Neuronal stem cell (in vitro differentiated cells): ENCODE measurements around the gene MAGEB17.

Experiments
- DNase-seq: peaks from one replicate; pipeline ENCODE4 v3.0.0-alpha.2; 2013; ENCODE audit warnings: low spot score
- H2AFZ ChIP-seq: one replicate; pipeline ENCODE4 v1.6.1; 2013; ENCODE audit warnings: mild to moderate bottlenecking, low read length, inconsistent platforms
- H2AK5ac ChIP-seq: 2 replicates; pipeline ENCODE4 v1.6.1; 2013; ENCODE audit warnings: low read depth, mild to moderate bottlenecking, inconsistent platforms, low read length, moderate library complexity, mixed read lengths
- H2BK120ac ChIP-seq: 2 replicates; pipeline ENCODE4 v1.6.1; 2013; ENCODE audit warnings: low read depth, mild to moderate bottlenecking, inconsistent platforms, low read length, moderate library complexity, mixed read lengths
- H2BK12ac ChIP-seq: one replicate; pipeline ENCODE4 v1.6.1; 2013; ENCODE audit warnings: low read length, inconsistent platforms
- H2BK15ac ChIP-seq: 2 replicates; pipeline ENCODE4 v1.6.1; 2013; ENCODE audit warnings: mild to moderate bottlenecking, low read length, inconsistent platforms, mixed read lengths
- H2BK5ac ChIP-seq: one replicate; pipeline ENCODE4 v1.6.1; 2013; ENCODE audit warnings: inconsistent platforms, mild to moderate bottlenecking, low read length, moderate library complexity
- H3K14ac ChIP-seq: one replicate; pipeline ENCODE4 v1.6.1; 2013; ENCODE audit warnings: low read length, inconsistent platforms
- H3K18ac ChIP-seq: 2 replicates; pipeline ENCODE4 v1.6.1; 2013; ENCODE audit warnings: low read length, inconsistent platforms
- H3K23ac ChIP-seq: 2 replicates; pipeline ENCODE4 v1.6.1; 2013; ENCODE audit warnings: low read depth, mild to moderate bottlenecking, mixed read lengths, low read length, inconsistent platforms; ENCODE audit not compliant: poor library complexity
- H3K27ac ChIP-seq: replicated peaks from 3 replicates; pipeline ENCODE4 v1.5.1; 2013; ENCODE audit warnings: low read length, inconsistent platforms
- H3K27me3 ChIP-seq, 3 experiments: 2 replicates each; pipeline ENCODE4 v1.6.1; 2013; ENCODE audit warnings: low read length in 3 of 3, mild to moderate bottlenecking in 2 of 3, inconsistent platforms in 1 of 3, low read depth in 1 of 3, mixed read lengths in 1 of 3, moderate library complexity in 1 of 3; ENCODE audit not compliant: control insufficient read depth in 3 of 3, insufficient read depth in 3 of 3
- H3K36me3 ChIP-seq, 2 donors: replicated peaks in 1 of 2; 2 replicates each; pipeline ENCODE4 v1.6.1; 2013; ENCODE audit warnings: low read length in 2 of 2; ENCODE audit not compliant: control insufficient read depth in 2 of 2, insufficient read depth in 2 of 2
- H3K4ac ChIP-seq: 2 replicates; pipeline ENCODE4 v1.6.1; 2013; ENCODE audit warnings: inconsistent platforms, mild to moderate bottlenecking, low read length, moderate library complexity
- H3K4me1 ChIP-seq, 2 donors: 1 replicate in 1 of 2; 2 replicates in 1 of 2; pipeline ENCODE4 v1.6.1; 2013; ENCODE audit warnings: low read length in 2 of 2, low read depth in 1 of 2; ENCODE audit not compliant: control insufficient read depth in 2 of 2, insufficient read depth in 1 of 2
- H3K4me2 ChIP-seq: one replicate; pipeline ENCODE4 v1.6.1; 2013; ENCODE audit warnings: mild to moderate bottlenecking, low read length, inconsistent platforms; ENCODE audit not compliant: insufficient read depth, poor library complexity, severe bottlenecking
- H3K4me3 ChIP-seq, 2 donors: 2 replicates each; pipeline ENCODE4 v1.5.1; 2013; ENCODE audit warnings: low read length in 2 of 2, mild to moderate bottlenecking in 2 of 2, inconsistent platforms in 1 of 2, moderate library complexity in 1 of 2
- H3K79me1 ChIP-seq: one replicate; pipeline ENCODE4 v1.6.1; 2013; ENCODE audit warnings: low read depth, mild to moderate bottlenecking, inconsistent platforms, low read length, moderate library complexity
- H3K9ac ChIP-seq: one replicate; pipeline ENCODE4 v1.6.1; 2013; ENCODE audit warnings: mild to moderate bottlenecking, low read depth, low read length, inconsistent platforms; ENCODE audit not compliant: poor library complexity
- H3K9me3 ChIP-seq, 2 donors: replicated peaks in 1 of 2; 2 replicates each; pipeline versions ENCODE3 to v1.6.1; 2013; ENCODE audit warnings: low read length in 2 of 2, mild to moderate bottlenecking in 2 of 2, inconsistent platforms in 1 of 2, low read depth in 1 of 2, mixed read lengths in 1 of 2, moderate library complexity in 1 of 2; ENCODE audit not compliant: control insufficient read depth in 2 of 2, insufficient read depth in 1 of 2
- H4K8ac ChIP-seq: one replicate; pipeline ENCODE4 v1.6.1; 2013; ENCODE audit warnings: low read depth, mild to moderate bottlenecking, inconsistent platforms, low read length, moderate library complexity
- H4K91ac ChIP-seq: one replicate; pipeline ENCODE4 v1.6.1; 2013; ENCODE audit warnings: low read length, low read depth, mild to moderate bottlenecking, inconsistent platforms; ENCODE audit not compliant: poor library complexity
- WGBS, 2 donors: extraction: QIAGEN DNeasy Blood & Tissue Kit; methylation state at CpG; one replicate each; pipeline ENCODE4 v1.1.7; 2013; ENCODE audit warnings: missing lambda C conversion rate in 2 of 2, mixed read lengths in 1 of 2; ENCODE audit not compliant: insufficient read length in 2 of 2, insufficient replicate concordance in 1 of 2; ENCODE audit errors: extremely low coverage in 2 of 2; 5-methylcytosine and 5-hydroxymethylcytosine counted together

Gene MAGEB17

GRCh38 chrX:16204538-16204937, 37.3 kb downstream of the MAGEB17 start:
- no peak overlapping the region for H3K4me2 ChIP-seq
- no peaks in the 10 kb centered on the region for H3K36me3 ChIP-seq
- no peak overlapping the region for H2AK5ac ChIP-seq
- H3K79me1 ChIP-seq = no peaks in the 10 kb centered on the region
- no peak overlapping the region for H3K14ac ChIP-seq
- H3K23ac ChIP-seq = no peak overlapping the region
- H4K8ac ChIP-seq = no peak overlapping the region
- no peak overlapping the region for H2BK12ac ChIP-seq
- no peak overlapping the region for H3K18ac ChIP-seq
- no peak overlapping the region for H3K27ac ChIP-seq
- no peak overlapping the region for H3K4me3 ChIP-seq
- no peak for DNase-seq
- no peak overlapping the region for H3K9ac ChIP-seq
- H2BK15ac ChIP-seq = no peak overlapping the region
- H2BK120ac ChIP-seq = no peak overlapping the region
- no peaks in the 10 kb centered on the region for H3K9me3 ChIP-seq
- peaks cover 0 to 1% (median 0%) of the 10 kb centered on the region in 3 experiments for H3K27me3 ChIP-seq
- H2AFZ ChIP-seq = no peak overlapping the region
- H3K4ac ChIP-seq = no peak overlapping the region
- H4K91ac ChIP-seq = no peak overlapping the region
- H2BK5ac ChIP-seq = no peak overlapping the region
- peaks cover 0 to 2% of the 10 kb centered on the region in 2 donors for H3K4me1 ChIP-seq
- WGBS, 2 donors = no CpG with 5 or more reads among the region's 3 CpGs

- no CpG with 5 or more reads among the region's 3 CpGs for WGBS, 2 donors
- Histone ChIP-seq H2BK120ac (no peak overlapping the region), H3K14ac (no peak overlapping the region), H3K23ac (no peak overlapping the region), H2AFZ (no peak overlapping the region), H4K8ac (no peak overlapping the region), H3K18ac (no peak overlapping the region), H3K79me1 (no peaks in the 10 kb centered on the region), H3K4me3 (no peak overlapping the region), H2AK5ac (no peak overlapping the region), H3K27ac (no peak overlapping the region), H3K4me2 (no peak overlapping the region), H3K9me3 (no peaks in the 10 kb centered on the region), H2BK15ac (no peak overlapping the region), H2BK5ac (no peak overlapping the region), H4K91ac (no peak overlapping the region), H3K27me3 (no peaks in the 10 kb centered on the region), H3K36me3 (no peaks in the 10 kb centered on the region), H3K4me1 (peaks cover 0 to 2% of the 10 kb centered on the region in 2 donors), H3K9ac (no peak overlapping the region), H2BK12ac (no peak overlapping the region), H3K4ac (no peak overlapping the region)
- no peak for DNase-seq
Measured at GRCh38 chrX:16205840-16206239, 38.6 kb downstream of the MAGEB17 start.

- Histone ChIP-seq H3K4ac (no peak overlapping the region), H4K91ac (no peak overlapping the region), H2BK120ac (no peak overlapping the region), H3K9me3 (no peaks in the 10 kb centered on the region), H3K79me1 (no peaks in the 10 kb centered on the region), H3K23ac (no peak overlapping the region), H4K8ac (no peak overlapping the region), H3K4me2 (no peak overlapping the region), H3K27ac (no peak overlapping the region), H3K9ac (no peak overlapping the region), H3K36me3 (no peaks in the 10 kb centered on the region), H3K27me3 (no peaks in the 10 kb centered on the region), H2AK5ac (no peak overlapping the region), H2AFZ (no peak overlapping the region), H2BK12ac (no peak overlapping the region), H3K14ac (no peak overlapping the region), H2BK15ac (no peak overlapping the region), H3K4me1 (peaks cover 0 to 2% of the 10 kb centered on the region in 2 donors), H3K18ac (no peak overlapping the region), H3K4me3 (no peak overlapping the region), H2BK5ac (no peak overlapping the region)
- DNase-seq = no peak
- no CpG with 5 or more reads among the region's 1 CpG for WGBS, 2 donors
Measured at GRCh38 chrX:16207634-16208033, 40.4 kb downstream of the MAGEB17 start.

- H3K9me3 ChIP-seq = no peaks in the 10 kb centered on the region
- no peaks in the 10 kb centered on the region for H3K27me3 ChIP-seq
- H3K4me3 ChIP-seq = no peak overlapping the region
- no peak overlapping the region for H3K14ac ChIP-seq
- H2BK12ac ChIP-seq = no peak overlapping the region
- no peak overlapping the region for H2BK5ac ChIP-seq
- no peak overlapping the region for H4K8ac ChIP-seq
- no peak for DNase-seq
- no peak overlapping the region for H3K23ac ChIP-seq
- no peak overlapping the region for H3K4me2 ChIP-seq
- no peak overlapping the region for H2BK120ac ChIP-seq
- no peak overlapping the region for H4K91ac ChIP-seq
- no peak overlapping the region for H3K27ac ChIP-seq
- H2AFZ ChIP-seq = no peak overlapping the region
- H3K79me1 ChIP-seq = no peaks in the 10 kb centered on the region
- peaks cover 0 to 2% of the 10 kb centered on the region in 2 donors for H3K4me1 ChIP-seq
- no peak overlapping the region for H3K9ac ChIP-seq
- H3K18ac ChIP-seq = no peak overlapping the region
- no peak overlapping the region for H3K4ac ChIP-seq
- no peak overlapping the region for H2BK15ac ChIP-seq
- no peak overlapping the region for H2AK5ac ChIP-seq
- no CpG with 5 or more reads among the region's 4 CpGs for WGBS, 2 donors
- H3K36me3 ChIP-seq = no peaks in the 10 kb centered on the region
Measured at GRCh38 chrX:16208601-16209000, 41.3 kb downstream of the MAGEB17 start.
